ENCODE data around the gene PPM1H.

DNA sequence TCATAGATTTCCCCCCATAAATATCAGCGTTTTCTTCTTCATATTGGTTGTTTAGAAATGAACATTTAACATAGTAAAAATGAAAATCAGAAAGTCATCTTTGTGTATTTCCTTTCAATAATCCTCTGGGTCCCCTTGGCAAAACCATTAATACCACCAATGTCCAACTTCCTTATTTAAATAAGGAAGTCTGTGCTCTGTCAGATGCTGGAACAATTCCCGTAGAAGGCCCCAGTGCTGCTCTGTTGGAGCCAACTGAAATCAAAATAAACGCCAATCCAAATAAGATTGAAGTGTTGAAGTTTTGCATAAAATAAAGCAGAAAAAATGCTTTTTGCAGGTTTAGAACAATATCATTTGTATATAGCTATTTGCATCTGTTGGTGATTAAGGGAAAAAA lies 93.1 kb downstream of the PPM1H start:
- no peak for TF ChIP-seq CTCF (IDR thresholded peaks at IDR 0.05)
- TF ChIP-seq POLR2AphosphoS5 (IDR thresholded peaks at IDR 0.05) = no peak
- no peak for TF ChIP-seq POLR2A (IDR thresholded peaks at IDR 0.05)

Data from prostate gland (tissue), 2 donors.